ENCODE data around the gene COL4A1. TPM values are rescaled to one million over a fixed set of nuclear protein-coding genes. Genes with fewer than 3 reads are reported as not detected.

Gene COL4A1
- total RNA-seq, 1 experiment from 2014 or later, result 4.8 TPM

- H3K4me3 Mint-ChIP-seq (ENCODE audit: unreplicated experiment), result no peak overlapping the region
- ChIA-PET POLR2A (no interaction called here), CTCF (no interaction called here)
Measured at GRCh38 chr13:110299283-110299840, 7.6 kb downstream of the COL4A1 start.

GRCh38 chr13:110298505-110299282 is 8.3 kb downstream of the COL4A1 start:
- H3K9me3 Mint-ChIP-seq (ENCODE audit: unreplicated experiment), result peaks cover 12% of the 10 kb centered on the region
- intact Hi-C loops (cut with micrococcal nuclease; ENCODE audit: unreplicated experiment), result no loop called here
- POLR2A ChIA-PET, result no interaction called here
- BruUV-seq (replicated peaks), result no TSS peak
- CTCF ChIA-PET, result no interaction called here
- H3K27ac Mint-ChIP-seq (ENCODE audit: unreplicated experiment), result no peak overlapping the region
- DNase-seq, result no peak
- no peak for TF ChIP-seq CTCF (IDR thresholded peaks at IDR 0.05; ENCODE audit: insufficient read depth in 1 of 2, low read depth in 1 of 2, low read length in 1 of 2, severe bottlenecking in 1 of 2, unreplicated experiment in 1 of 2)
- Histone ChIP-seq H3K4me1 (peaks cover 8% of the 10 kb centered on the region; the same call in 1 of the 2 replicates), H3K9me3 (no peaks in the 10 kb centered on the region), H3K27me3 (replicated peaks; ENCODE audit: control insufficient read depth, insufficient read depth, low read length) (no peaks in the 10 kb centered on the region), H3K4me3 (ENCODE audit: low read depth, low read length) (no peak overlapping the region), H3K36me3 (ENCODE audit: control insufficient read depth, insufficient read depth, low read length) (no peaks in the 10 kb centered on the region)
- H3K36me3 Mint-ChIP-seq (ENCODE audit: insufficient read depth, unreplicated experiment), result no peaks in the 10 kb centered on the region
- peaks cover 15% of the 10 kb centered on the region for H3K4me1 Mint-ChIP-seq (ENCODE audit: low read depth, unreplicated experiment)
- H3K4me3 Mint-ChIP-seq (ENCODE audit: unreplicated experiment), result no peak overlapping the region
- no peaks in the 10 kb centered on the region for H3K27me3 Mint-ChIP-seq (ENCODE audit: insufficient read depth, unreplicated experiment)

More at GRCh38 chr13:110299283-110299840, 7.6 kb downstream of the COL4A1 start:
- H3K4me1 Mint-ChIP-seq (ENCODE audit: low read depth, unreplicated experiment), result peaks cover 19% of the 10 kb centered on the region
- no peak overlapping the region for H3K27ac Mint-ChIP-seq (ENCODE audit: unreplicated experiment)
- no peaks in the 10 kb centered on the region for H3K36me3 Mint-ChIP-seq (ENCODE audit: insufficient read depth, unreplicated experiment)
- peaks cover 8% of the 10 kb centered on the region for H3K4me1 ChIP-seq
- no peak overlapping the region for H3K4me3 ChIP-seq (ENCODE audit: low read depth, low read length)
- peaks cover 12% of the 10 kb centered on the region for H3K9me3 Mint-ChIP-seq (ENCODE audit: unreplicated experiment)
- H3K36me3 ChIP-seq (ENCODE audit: control insufficient read depth, insufficient read depth, low read length), result no peaks in the 10 kb centered on the region
- no peaks in the 10 kb centered on the region for H3K27me3 ChIP-seq (replicated peaks; ENCODE audit: control insufficient read depth, insufficient read depth, low read length)
- intact Hi-C loops (cut with micrococcal nuclease; ENCODE audit: unreplicated experiment), result no loop called here
- DNase-seq, result no peak
- no peaks in the 10 kb centered on the region for H3K9me3 ChIP-seq
- H3K27me3 Mint-ChIP-seq (ENCODE audit: insufficient read depth, unreplicated experiment), result no peaks in the 10 kb centered on the region
- no TSS peak for BruUV-seq (replicated peaks)
- no peak for TF ChIP-seq CTCF (IDR thresholded peaks at IDR 0.05; ENCODE audit: insufficient read depth in 1 of 2, low read depth in 1 of 2, low read length in 1 of 2, severe bottlenecking in 1 of 2, unreplicated experiment in 1 of 2)

- Histone ChIP-seq H3K9me3 (no peaks in the 10 kb centered on the region), H3K4me3 (ENCODE audit: low read depth, low read length) (no peak overlapping the region), H3K36me3 (ENCODE audit: control insufficient read depth, insufficient read depth, low read length) (no peaks in the 10 kb centered on the region), H3K4me1 (peaks cover 8% of the 10 kb centered on the region; the same call in 1 of the 2 replicates), H3K27me3 (replicated peaks; ENCODE audit: control insufficient read depth, insufficient read depth, low read length) (no peaks in the 10 kb centered on the region)
- Mint-ChIP-seq H3K4me3 (ENCODE audit: unreplicated experiment) (no peak overlapping the region), H3K27ac (ENCODE audit: unreplicated experiment) (no peak overlapping the region), H3K9me3 (ENCODE audit: unreplicated experiment) (peaks cover 12% of the 10 kb centered on the region), H3K4me1 (ENCODE audit: low read depth, unreplicated experiment) (peaks cover 15% of the 10 kb centered on the region), H3K27me3 (ENCODE audit: insufficient read depth, unreplicated experiment) (no peaks in the 10 kb centered on the region), H3K36me3 (ENCODE audit: insufficient read depth, unreplicated experiment) (no peaks in the 10 kb centered on the region)
- TF ChIP-seq CTCF (IDR thresholded peaks at IDR 0.05; ENCODE audit: insufficient read depth in 1 of 2, low read depth in 1 of 2, low read length in 1 of 2, severe bottlenecking in 1 of 2, unreplicated experiment in 1 of 2), result no peak
- intact Hi-C loops (cut with micrococcal nuclease; ENCODE audit: unreplicated experiment), result no loop called here
- CTCF ChIA-PET, result no interaction called here
- POLR2A ChIA-PET, result no interaction called here
- BruUV-seq (replicated peaks), result no TSS peak
- DNase-seq, result no peak
Measured at GRCh38 chr13:110297766-110298504, 9.0 kb downstream of the COL4A1 start.
